GM18505 (cell line): ENCODE measurements around the gene RASA4B.
"Not testable (repeated sequence)": the region's sequence is repeated elsewhere in the genome, so short reads cannot be mapped to it uniquely, and the experiment has no call there.

Source experiments
- ATAC-seq: cut with Tn5 transposase; IDR thresholded peaks from one replicate; pipeline ENCODE4 v1.9.1; 2021; ENCODE audit not compliant: unreplicated experiment

Gene RASA4B

GRCh38 chr7:102512642-102513221, 4.8 kb downstream of the RASA4B start:
- not testable (repeated sequence) for ATAC-seq

GRCh38 chr7:102511860-102512522, 5.6 kb downstream of the RASA4B start:
- peak; percentile 33 for ATAC-seq

- ATAC-seq = not testable (repeated sequence)
Observed at GRCh38 chr7:102510575-102510974, 7.0 kb downstream of the RASA4B start.

GRCh38 chr7:102507410-102508088, 10.0 kb downstream of the RASA4B start:
- ATAC-seq = not testable (repeated sequence)

GRCh38 chr7:102505298-102506185, 12.0 kb downstream of the RASA4B start:
- ATAC-seq = not testable (repeated sequence)

- not testable (repeated sequence) for ATAC-seq
Observed at GRCh38 chr7:102503141-102503540, 14.4 kb downstream of the RASA4B start.

- ATAC-seq = not testable (repeated sequence)
Observed at GRCh38 chr7:102498321-102498720, 19.3 kb downstream of the RASA4B start.

- not testable (repeated sequence) for ATAC-seq
Observed at GRCh38 chr7:102497308-102497707, 20.3 kb downstream of the RASA4B start.

GRCh38 chr7:102496861-102497260, 20.7 kb downstream of the RASA4B start:
- not testable (repeated sequence) for ATAC-seq

- peak; percentile 63 for ATAC-seq
Observed at GRCh38 chr7:102494473-102495149, 23.0 kb downstream of the RASA4B start.

- ATAC-seq = peak; percentile 1
Observed at GRCh38 chr7:102494026-102494425, 23.6 kb downstream of the RASA4B start.

- peak; percentile 28 for ATAC-seq
Observed at GRCh38 chr7:102493220-102493935, 24.2 kb downstream of the RASA4B start.

- not testable (repeated sequence) for ATAC-seq
Observed at GRCh38 chr7:102490529-102491075, 27.0 kb downstream of the RASA4B start.

- not testable (repeated sequence) for ATAC-seq
Observed at GRCh38 chr7:102484317-102484716, 33.3 kb downstream of the RASA4B start.

GRCh38 chr7:102481962-102482361, 35.6 kb downstream of the RASA4B start:
- not testable (repeated sequence) for ATAC-seq

GRCh38 chr7:102479982-102480637, 37.5 kb downstream of the RASA4B start:
- ATAC-seq = not testable (repeated sequence)

- peak; percentile 29 for ATAC-seq
Observed at GRCh38 chr7:102479209-102479584, 38.4 kb downstream of the RASA4B start.

- ATAC-seq = peak; percentile 80
Observed at GRCh38 chr7:102478314-102479208, 39.0 kb downstream of the RASA4B start, which contains the start of gene POLR2J. Gene POLR2J, minus strand, starts transcription at chr7:102478922. Its CDS starts 62 bp downstream, at chr7:102478860.
